Stimulated activated CD8-positive, alpha-beta memory T cell treated with anti-CD3 and anti-CD28 coated beads, Interleukin-7, amount 100 ng/mL, for 4 hours (primary cell): ENCODE results near the gene AQP5.

ENCODE experiments used
- DNase-seq, 2 donors: peaks; one replicate each; pipeline ENCODE4 v3.0.0-alpha.2; 2020; ENCODE audit warnings: low read depth in 2 of 2

Gene AQP5

DNA sequence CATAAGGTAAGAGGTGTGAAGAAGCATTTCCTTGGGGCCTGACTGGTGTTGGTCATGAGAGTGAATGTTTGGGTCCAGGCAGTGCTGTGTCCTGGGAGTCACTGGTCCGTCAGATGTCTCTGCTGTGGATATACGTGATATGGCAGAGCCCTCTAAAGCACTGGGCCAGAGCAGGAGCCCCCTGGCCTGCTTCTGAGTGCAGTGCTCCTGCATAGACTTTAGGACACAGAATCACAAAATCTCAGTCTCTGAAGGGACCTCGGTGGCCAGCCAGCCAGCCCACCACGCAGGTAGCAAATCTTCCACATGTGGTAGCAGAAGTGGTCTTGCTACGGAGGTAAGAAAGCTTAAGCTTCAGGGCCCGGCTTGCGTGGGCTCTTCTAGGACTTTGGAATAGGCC, 29.6 kb upstream of the AQP5 start:
- no peak for DNase-seq

DNA sequence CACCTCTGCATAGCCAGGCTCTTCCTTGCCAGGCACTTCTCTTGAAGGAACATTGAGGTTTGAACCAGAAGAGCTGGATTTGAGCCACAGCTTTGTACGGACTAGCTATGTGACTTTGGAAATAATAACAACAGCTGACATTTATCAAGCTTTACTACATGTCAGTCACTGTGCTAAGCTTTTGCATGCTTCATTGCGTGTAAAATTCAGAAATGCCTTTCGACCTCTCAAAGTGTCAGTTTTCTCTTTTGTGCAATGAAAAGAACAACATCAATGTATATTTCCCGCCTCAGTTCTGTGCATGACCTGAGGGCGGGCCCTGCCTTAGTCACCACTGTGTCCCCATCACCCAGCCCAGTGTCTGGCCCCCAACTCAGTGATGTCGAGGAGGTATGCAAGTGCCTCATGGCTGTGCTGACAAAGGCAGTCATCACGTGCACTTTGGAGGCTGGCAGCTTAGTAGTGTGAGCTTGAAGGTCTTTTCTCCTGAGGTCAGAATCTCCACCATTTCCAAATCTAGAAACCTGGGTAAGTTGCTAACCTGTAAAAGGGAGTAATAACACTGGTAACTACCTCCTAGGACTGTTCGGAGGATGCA, 29.0 kb upstream of the AQP5 start:
- no peak for DNase-seq

DNA sequence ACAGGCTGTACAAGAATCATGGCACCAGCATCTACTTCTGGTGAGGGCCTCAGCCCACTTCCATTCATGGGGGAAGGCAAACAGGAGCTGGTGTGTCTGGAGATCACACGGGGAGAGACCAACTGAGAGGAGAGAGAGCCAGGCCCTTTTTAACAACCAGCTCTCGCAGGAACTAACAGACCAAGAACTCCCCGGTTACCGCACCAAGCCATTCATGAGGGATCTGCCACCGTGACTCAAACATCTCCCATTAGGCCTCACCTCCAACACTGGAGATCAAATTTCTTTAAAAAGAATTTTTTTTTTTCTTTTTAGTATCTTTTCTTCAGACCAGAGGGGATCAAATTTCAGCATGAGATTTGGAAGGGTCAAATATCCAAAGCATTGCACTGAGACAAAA, 27.9 kb upstream of the AQP5 start:
- DNase-seq, result no peak

DNA sequence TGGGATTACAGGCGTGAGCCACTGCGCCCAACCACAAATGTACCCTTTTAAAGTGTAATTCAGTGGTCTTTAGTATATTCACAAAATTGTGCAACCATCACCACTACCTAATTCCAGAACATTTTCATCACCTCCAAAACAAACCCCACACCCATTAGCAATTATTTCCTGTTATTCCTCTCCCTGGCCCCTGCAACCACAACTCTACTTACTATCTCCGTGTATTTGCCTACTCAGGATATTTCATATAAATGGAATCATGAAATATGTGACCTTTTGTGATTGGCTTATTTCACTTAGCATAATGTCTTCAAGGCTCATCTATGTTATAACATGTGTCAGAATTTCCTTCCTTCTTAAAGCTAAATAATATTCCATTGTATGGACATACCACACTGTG, 27.2 kb upstream of the AQP5 start:
- no peak for DNase-seq

DNA sequence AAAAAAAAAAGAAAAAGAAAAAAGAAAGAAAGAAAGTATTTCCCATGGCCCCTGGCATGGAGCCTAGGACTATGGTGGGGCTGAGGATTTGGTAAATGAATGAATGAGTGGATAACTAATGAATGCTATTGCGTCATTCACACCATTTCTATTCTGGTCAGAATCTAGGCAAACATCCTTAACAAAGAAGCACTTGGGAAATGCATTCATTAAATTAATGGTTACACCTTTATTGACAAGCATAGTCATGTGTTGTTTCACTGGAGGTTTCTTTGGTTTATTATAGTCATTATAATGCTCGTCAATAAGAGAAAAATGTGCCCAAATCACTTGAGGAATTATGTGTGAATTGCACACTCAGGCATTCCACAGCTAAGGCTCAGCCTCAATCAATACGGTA, 24.7 kb upstream of the AQP5 start:
- DNase-seq, result no peak

DNA sequence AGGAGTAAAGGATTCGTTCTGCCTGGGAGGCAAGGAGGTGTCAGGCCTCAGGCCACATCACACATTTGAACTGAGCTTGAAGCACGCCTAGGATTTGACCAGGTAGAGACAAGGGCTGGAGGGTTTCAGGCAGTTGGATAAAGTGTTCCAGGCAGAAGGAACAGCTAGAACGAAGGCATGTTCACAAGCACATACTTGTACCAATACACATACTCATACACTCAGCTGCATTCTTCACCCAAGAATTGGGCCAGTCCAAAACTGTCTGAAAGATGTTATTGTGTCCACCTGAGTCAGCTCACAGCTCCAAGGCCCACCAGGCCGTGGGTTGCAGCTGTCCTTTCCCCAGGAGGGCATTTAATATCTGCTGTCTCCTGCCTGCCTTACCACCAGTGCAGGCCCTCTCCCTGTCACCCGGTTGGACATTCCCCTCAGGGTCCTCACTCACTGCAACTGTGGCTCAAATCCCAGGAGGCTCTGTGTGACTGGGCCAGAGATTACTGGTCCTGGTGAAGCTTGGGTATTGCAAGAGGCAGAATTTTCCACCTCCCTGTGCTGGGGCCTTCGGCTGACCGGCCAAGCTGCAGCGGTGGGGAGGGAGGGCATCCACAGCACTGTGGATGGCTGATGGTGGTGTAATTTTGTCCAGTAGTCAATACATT, 23.9 kb upstream of the AQP5 start:
- no peak for DNase-seq

DNA sequence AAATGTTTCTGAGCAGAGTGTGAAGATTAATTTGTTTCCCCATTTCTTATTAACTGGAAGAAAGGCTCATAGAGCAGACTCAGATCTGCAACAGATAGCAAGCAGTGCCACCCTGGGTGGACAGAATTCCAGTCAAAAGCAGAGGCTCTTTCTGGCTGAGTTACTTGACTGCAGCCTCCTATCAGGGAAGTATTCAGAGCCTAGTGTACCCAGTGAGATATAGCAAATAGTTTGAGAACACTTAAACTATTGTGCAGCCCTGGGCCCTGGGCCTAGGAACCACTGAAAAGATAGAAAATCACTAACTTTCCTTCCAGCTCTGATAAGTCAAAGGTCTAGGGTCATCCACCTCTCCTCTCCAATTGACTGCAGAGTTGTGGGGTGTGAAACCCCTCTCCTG, 22.4 kb upstream of the AQP5 start:
- no peak for DNase-seq

DNA sequence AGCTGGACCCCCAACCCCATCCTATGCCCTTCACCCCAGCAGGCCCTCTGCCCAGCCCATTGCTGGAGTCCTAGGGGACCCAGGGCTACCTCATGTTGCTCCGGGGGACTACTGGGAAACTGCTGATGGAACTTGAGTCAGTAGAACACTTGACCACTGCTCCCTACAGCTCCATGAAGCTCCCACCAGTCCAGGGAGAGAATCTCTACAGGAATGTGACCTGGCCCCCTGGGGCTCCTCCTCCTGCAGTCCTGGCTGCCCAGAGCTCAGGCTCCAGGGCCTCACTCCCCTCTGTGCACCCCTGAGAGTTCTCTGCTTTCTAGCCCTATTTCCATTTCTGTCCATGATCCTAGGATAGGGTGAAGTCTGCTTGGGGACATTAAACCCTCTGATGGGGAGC, 22.0 kb upstream of the AQP5 start:
- no peak for DNase-seq

DNA sequence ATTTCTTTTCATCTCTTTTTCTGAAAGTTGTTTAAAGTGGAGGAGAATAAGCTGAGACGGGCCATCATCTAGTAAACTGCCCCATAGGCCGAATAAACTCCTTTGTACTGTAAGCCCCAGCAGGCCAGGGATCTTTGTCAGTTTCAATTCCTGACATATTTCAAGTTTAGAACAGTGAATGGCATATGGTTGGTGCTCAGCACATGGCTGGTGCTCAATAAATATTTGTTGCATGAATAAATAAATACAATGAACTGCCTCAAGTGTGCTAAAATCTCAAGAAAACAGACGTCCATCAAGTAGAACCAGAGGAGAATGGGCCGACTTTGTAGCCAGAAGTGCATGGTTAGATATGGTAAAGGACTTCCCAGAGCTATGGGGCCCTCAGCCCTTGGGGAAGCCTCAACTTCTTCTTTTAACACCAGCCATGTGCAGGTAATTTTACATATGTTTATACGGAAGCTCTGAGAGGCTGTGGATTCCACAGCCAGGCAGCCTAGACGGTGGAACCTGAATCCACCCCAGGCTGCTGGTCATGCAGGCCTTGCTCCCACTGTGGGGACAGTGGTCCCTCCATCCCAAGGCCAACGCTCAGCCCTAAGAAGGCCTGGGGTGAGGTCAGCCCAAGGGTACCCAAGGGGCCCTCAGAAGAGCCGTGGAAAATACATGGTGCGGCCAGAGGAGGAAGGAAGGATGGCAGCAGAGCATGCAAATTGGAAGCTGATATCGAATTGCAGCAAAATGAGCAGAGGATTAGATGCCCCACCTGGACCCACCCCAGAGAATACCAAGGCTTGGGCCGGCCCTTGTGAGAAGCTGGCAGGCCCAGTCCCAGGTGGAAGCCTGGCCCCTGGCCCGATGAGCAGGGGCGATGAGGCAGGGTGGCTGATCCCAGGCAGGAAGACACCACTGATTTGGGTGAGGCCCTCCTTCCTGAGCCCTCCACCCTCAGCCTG, 19.8 kb upstream of the AQP5 start:
- DNase-seq, result no peak

DNA sequence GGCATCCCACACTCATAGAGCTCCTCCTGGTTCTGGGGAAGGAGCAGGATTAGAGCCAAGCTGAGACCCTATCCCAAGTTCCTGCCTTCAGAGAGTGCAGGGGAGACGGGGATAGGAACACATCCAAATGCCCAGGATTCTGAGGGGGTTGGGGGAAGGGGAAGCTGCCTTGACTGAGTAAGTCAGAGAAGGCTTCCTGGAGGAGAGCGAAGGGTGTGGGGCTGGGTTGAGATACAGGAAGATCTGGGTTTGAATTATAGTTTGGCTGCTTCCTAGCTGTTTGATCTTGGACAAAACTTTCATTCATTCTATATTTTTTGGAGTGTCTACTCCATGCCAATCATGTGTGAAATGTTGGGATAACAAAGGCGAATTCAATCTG, 19.2 kb upstream of the AQP5 start:
- no peak for DNase-seq

DNA sequence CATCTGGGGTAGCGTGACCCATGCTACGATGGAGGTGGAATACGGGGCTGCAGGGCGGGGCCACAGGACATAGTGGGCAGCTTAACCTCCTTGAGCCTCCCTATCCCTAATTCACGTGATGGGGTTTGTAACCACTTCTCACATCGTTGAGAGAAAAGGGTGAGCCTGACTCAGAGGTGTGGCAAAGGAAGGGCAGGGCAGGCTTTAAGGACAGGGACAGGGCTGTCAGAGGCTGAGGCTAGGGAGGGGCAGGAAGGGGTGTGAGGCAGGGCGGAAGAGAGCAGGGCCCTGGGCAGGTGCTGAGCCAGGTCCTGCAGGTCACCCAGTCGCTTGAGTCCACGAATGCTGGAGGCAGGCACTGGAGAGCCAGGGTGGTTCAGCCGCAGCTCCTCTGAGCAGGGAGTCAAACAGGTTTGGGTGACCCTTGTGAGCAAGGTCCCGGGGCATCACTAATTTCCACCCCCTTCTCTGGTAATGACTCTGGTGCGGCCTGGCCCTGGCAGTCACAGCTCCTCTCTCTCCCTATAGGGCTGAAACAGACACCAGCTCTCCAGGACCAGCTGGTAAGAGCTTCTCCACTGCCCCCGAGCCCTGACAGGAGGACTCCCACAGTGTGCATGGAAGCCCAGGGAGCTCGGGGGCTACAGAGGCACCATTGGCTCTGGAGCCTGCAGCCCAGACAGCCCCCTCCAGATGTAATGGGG, 18.6 kb upstream of the AQP5 start:
- DNase-seq, result no peak

DNA sequence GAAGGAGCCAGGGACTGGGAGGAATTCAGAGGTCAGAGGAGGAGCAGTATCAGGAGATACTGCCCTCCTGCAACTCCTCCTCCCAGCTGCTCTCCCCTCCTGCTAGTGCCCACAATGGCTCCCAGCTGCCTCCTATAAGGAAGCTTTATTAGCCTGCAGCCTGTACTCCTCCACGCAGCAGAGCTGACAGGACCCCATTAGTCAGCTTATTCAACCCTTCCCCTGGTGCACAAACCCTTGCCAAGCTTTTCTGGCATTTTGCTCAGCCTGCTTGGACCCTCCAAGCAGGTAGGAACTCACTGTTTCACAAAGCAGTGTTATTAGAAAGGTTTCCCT, 18.1 kb upstream of the AQP5 start:
- no peak for DNase-seq

DNA sequence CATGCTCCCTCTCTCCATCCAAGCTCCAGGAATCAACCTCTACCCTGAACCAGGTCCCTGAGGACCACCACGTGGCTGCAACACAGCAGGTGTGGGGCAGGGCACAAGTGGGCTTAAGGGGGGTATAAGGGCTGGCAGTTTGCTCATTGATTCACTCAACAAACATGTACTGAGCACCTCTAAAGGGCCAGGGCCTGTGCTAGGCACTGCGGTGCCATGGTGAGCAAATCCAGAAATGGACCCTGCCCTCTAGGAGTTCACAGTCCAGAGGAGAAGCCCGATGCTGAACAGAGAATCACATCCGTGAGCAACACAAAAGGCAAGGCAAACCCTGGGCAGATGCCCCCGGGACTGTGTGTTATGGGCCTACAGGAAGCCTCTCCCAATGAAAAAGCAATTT, 17.6 kb upstream of the AQP5 start:
- DNase-seq, result no peak

DNA sequence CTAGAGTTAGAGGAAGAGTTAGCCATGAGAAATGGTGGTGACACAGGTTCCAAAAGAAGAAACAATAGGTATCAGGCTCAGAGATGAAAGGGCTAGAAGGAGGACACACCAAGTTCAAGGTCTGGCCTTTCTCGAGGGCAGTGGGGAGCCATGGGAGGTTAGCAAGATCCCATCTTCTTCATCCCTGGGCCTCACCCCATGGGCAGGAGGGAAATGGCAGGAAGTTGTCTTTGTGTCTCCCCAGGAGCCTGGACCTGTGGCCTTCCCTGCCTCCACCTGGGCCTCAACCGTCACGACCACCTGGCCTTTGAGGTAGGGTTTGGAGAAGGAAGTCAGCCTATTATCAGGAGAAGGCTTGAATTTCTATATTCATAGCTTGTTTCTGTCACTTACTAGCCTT, 17.0 kb upstream of the AQP5 start:
- DNase-seq, result no peak

DNA sequence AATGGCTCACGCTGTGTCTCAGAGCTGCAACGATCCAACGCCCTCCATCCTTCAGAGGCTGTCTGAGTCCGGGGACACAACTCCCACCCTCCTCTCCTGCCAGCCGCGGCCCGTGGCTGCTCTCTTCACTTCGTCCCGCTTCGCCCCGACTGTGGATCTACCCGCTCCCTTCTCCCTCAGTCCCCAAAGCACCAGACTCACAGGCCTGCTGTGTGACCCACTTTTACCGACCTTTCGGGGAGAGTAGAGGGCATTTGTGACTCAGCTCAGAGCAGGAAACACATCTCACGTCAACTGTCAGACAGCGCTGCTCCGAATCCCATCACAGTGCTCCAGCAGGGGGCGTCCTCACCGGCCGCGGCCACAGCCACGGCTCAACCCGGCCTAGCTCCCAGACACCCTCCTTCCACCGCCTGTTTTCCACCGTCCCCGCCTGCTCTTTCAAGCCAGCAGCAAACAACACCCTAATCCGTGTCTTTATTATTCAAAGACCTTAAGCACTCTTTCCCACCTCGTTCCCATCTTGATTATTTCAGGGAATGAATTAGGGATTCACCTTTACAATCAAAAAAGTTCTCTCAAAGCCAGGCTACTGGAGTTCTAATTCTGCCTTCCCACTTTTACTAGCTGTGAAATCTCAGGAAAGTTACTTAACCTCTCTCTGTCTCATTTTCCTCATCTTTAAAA, 16.1 kb upstream of the AQP5 start:
- DNase-seq, result peak; percentile 68 to 72

DNA sequence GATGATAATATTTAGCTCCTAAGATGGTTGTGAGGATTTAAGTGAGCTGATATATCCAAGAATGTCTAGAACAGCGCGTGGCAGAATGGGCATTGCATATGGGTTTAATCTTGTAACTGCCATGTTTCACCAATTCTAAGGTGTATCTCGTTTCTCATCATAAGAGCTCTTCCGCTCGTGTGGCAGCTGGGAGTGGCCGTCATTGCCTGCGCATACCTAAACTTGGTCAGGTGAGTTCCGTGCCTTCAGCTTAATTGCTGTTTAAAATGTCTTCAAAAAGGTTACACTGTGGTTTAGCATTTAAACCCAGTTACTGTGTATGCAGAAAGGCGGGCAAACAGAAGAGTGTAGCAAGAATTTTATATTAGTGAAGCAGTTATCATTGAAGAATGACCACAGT, 15.6 kb upstream of the AQP5 start:
- no peak for DNase-seq

DNA sequence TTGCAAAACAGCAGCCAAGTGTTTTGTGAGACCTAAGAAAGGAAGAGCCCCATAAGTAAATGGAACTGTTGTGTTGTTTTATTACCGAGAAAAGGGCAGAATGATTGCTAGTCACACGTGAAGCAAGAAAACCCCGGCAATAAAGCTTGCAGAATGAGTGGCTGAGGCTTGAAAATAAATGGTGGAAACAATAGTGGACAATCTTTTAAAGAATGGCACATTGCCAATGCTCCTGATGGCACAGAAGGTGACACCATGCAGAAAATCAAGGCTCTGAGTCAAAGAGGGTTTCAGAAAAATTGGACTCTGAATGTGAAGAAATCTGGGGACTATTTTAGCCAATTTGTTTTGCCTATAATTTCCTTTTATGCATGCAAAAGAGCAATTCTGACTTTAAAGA, 15.2 kb upstream of the AQP5 start:
- DNase-seq, result no peak

DNA sequence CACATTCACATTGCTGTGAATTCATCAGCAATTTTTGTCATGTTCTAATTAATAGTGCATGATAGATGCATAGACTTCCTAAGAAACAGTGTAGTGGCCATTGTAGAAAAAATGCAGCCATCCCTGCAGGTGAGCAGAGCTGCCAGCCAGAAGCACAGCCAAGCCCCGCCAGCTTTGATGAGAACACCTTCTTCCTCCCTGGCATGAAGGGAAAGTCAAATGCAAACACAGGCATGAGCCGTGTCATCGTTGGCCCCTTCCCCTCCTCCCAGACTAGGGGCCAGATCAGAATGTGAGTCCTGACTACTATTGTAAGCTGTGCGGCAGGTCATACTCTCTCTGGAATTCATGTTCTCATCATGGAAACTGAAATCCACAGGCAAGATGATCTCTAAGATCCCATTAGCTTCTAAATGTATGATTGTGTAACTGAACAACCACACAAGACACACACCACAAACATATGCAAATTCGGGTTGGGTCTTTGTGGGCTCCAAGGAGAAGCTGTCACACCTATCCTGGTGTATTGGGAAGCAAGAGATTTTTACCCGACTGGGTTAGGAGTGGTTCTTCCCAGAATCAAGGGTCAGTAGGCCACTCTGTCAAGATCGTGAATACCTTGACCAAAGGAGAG, 14.0 kb upstream of the AQP5 start:
- DNase-seq, result no peak

DNA sequence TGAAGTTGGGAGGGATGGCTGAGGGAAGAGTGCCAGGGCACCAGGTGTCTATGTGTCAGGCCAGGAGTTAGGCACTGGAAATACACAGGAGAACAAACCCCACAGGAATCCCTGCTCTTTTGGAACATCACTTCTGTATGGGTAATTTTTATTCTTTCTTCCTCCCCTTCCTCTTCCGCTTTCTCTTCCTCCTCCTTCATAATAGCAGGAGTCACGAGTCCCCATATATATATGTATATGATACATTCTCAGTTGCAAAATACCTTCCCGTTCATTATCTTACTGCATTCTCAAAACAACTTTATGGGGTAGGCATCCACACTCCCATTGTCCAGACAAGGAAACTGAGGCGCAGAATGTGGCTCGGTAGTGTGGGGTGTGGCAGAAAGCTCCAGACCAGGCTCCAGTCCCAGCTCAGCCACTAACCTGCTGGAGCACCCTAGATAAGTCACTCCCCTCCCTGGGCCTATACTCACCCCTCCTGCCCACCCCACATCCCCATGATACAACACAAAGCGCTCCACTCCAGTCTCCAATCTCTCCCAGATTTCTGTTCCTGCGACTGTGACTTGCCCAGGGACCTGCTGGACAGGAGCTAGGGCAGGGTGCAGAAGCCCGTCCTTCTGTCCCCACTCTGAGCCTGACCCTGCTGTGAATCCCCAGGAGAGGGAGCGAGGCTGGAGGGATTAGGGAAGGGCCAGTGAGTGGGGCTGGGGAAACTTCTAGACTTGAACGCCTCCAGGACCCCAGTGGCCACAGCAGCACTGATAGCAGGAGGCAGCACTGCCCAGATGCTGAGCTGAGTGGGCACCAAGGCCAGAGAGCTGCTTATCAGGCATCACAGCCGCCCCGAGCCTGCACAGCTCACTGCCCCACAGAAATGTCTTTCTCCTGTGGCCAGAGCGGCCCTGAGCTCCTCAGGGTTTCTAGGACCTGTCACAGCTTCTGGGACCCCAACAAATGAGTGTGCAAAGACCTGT, 12.5 kb upstream of the AQP5 start:
- no peak for DNase-seq

DNA sequence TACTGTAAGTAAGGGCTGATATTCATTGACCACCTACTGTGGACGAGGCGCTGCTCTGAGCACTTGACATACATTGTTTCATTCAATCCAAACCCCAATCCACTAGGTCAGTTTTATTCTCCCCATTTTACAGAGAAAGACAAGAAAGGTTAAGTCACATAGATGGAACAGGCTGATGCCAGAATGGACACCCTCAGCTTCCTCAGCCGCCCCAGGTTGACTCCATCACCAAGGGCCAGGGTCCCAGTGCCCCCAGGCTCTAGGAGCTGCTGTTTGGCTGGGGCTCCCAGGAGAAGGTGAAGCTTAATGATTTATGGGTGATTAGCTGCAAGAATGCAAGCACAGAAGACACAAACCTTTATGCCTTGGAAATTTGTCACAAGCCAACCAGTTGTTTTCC, 11.8 kb upstream of the AQP5 start:
- DNase-seq, result no peak
